Measurements from ENCODE around the gene IFT81. TPM values are rescaled to one million over a fixed set of nuclear protein-coding genes. Genes with fewer than 3 reads are reported as not detected.
"Not testable (repeated sequence)": the region's sequence is repeated elsewhere in the genome, so short reads cannot be mapped to it uniquely, and the experiment has no call there.

The IFT81 gene
- polyA plus RNA-seq, 1 donor: 12.6 TPM

- no peak overlapping the region for H3K27ac ChIP-seq (ENCODE audit: low read length)
- H3K9me3 ChIP-seq (ENCODE audit: control insufficient read depth, low read depth, low read length): no peaks in the 10 kb centered on the region
- DNase-seq: no peak
- H3K4me1 ChIP-seq (ENCODE audit: control insufficient read depth, insufficient read depth, low read length): no peaks in the 10 kb centered on the region
- no peaks in the 10 kb centered on the region for H3K27me3 ChIP-seq (ENCODE audit: control insufficient read depth, insufficient read depth, low read length)
- H3K36me3 ChIP-seq (ENCODE audit: control insufficient read depth, insufficient read depth, low read length): no peaks in the 10 kb centered on the region
- no CpG with 5 or more reads among the region's 3 CpGs for WGBS (ENCODE audit: insufficient coverage, low lambda C conversion rate)
- H3K4me3 ChIP-seq (ENCODE audit: low read length): no peak overlapping the region
Measured at GRCh38 chr12:110227138-110227537, 103.0 kb downstream of the IFT81 start.

- not testable (repeated sequence) for H3K36me3 ChIP-seq (ENCODE audit: control insufficient read depth, insufficient read depth, low read length); H3K4me3 ChIP-seq (ENCODE audit: low read length); H3K4me1 ChIP-seq (ENCODE audit: control insufficient read depth, insufficient read depth, low read length); H3K27ac ChIP-seq (ENCODE audit: low read length); H3K27me3 ChIP-seq (ENCODE audit: control insufficient read depth, insufficient read depth, low read length); H3K9me3 ChIP-seq (ENCODE audit: control insufficient read depth, low read depth, low read length); DNase-seq
- 100% methylated on average over 1 of the region's 4 CpGs for WGBS (ENCODE audit: insufficient coverage, low lambda C conversion rate)
Measured at GRCh38 chr12:110228348-110228747, 104.2 kb downstream of the IFT81 start.

GRCh38 chr12:110228756-110229155, 104.6 kb downstream of the IFT81 start:
- Histone ChIP-seq H3K9me3 (ENCODE audit: control insufficient read depth, low read depth, low read length) (no peaks in the 10 kb centered on the region), H3K4me3 (ENCODE audit: low read length) (no peak overlapping the region), H3K27me3 (ENCODE audit: control insufficient read depth, insufficient read depth, low read length) (no peaks in the 10 kb centered on the region), H3K4me1 (ENCODE audit: control insufficient read depth, insufficient read depth, low read length) (peaks cover 7% of the 10 kb centered on the region), H3K27ac (ENCODE audit: low read length) (no peak overlapping the region), H3K36me3 (ENCODE audit: control insufficient read depth, insufficient read depth, low read length) (no peaks in the 10 kb centered on the region)
- no peak for DNase-seq
- WGBS (ENCODE audit: insufficient coverage, low lambda C conversion rate): 83% methylated on average over 1 of the region's 1 CpG

GRCh38 chr12:110229409-110229808, 105.3 kb downstream of the IFT81 start:
- Histone ChIP-seq H3K4me1 (ENCODE audit: control insufficient read depth, insufficient read depth, low read length) (peaks cover 14% of the 10 kb centered on the region), H3K4me3 (ENCODE audit: low read length) (no peak overlapping the region), H3K27ac (ENCODE audit: low read length) (no peak overlapping the region), H3K9me3 (ENCODE audit: control insufficient read depth, low read depth, low read length) (no peaks in the 10 kb centered on the region), H3K36me3 (ENCODE audit: control insufficient read depth, insufficient read depth, low read length) (no peaks in the 10 kb centered on the region), H3K27me3 (ENCODE audit: control insufficient read depth, insufficient read depth, low read length) (no peaks in the 10 kb centered on the region)
- 100% methylated on average over 3 of the region's 4 CpGs for WGBS (ENCODE audit: insufficient coverage, low lambda C conversion rate)
- DNase-seq: no peak

- no peaks in the 10 kb centered on the region for H3K27me3 ChIP-seq (ENCODE audit: control insufficient read depth, insufficient read depth, low read length)
- no peaks in the 10 kb centered on the region for H3K9me3 ChIP-seq (ENCODE audit: control insufficient read depth, low read depth, low read length)
- no peak overlapping the region for H3K27ac ChIP-seq (ENCODE audit: low read length)
- peaks cover 17% of the 10 kb centered on the region for H3K4me1 ChIP-seq (ENCODE audit: control insufficient read depth, insufficient read depth, low read length)
- WGBS (ENCODE audit: insufficient coverage, low lambda C conversion rate): 78% methylated on average over 1 of the region's 1 CpG
- DNase-seq: no peak
- H3K36me3 ChIP-seq (ENCODE audit: control insufficient read depth, insufficient read depth, low read length): no peaks in the 10 kb centered on the region
- no peak overlapping the region for H3K4me3 ChIP-seq (ENCODE audit: low read length)
Measured at GRCh38 chr12:110230655-110231054, 106.5 kb downstream of the IFT81 start.

- no peak overlapping the region for H3K4me3 ChIP-seq (ENCODE audit: low read length)
- no CpG with 5 or more reads among the region's 6 CpGs for WGBS (ENCODE audit: insufficient coverage, low lambda C conversion rate)
- peaks cover 17% of the 10 kb centered on the region for H3K4me1 ChIP-seq (ENCODE audit: control insufficient read depth, insufficient read depth, low read length)
- no peaks in the 10 kb centered on the region for H3K27me3 ChIP-seq (ENCODE audit: control insufficient read depth, insufficient read depth, low read length)
- H3K36me3 ChIP-seq (ENCODE audit: control insufficient read depth, insufficient read depth, low read length): no peaks in the 10 kb centered on the region
- no peaks in the 10 kb centered on the region for H3K9me3 ChIP-seq (ENCODE audit: control insufficient read depth, low read depth, low read length)
- DNase-seq: peak; percentile 56 to 79
- peak overlapping the region; percentile 78 for H3K27ac ChIP-seq (ENCODE audit: low read length)
Measured at GRCh38 chr12:110233212-110233903, 109.2 kb downstream of the IFT81 start.

- peaks cover 17% of the 10 kb centered on the region for H3K4me1 ChIP-seq (ENCODE audit: control insufficient read depth, insufficient read depth, low read length)
- no peaks in the 10 kb centered on the region for H3K9me3 ChIP-seq (ENCODE audit: control insufficient read depth, low read depth, low read length)
- peak in 1 of 2 donors; percentile 62 for DNase-seq
- no peak overlapping the region for H3K4me3 ChIP-seq (ENCODE audit: low read length)
- no peaks in the 10 kb centered on the region for H3K27me3 ChIP-seq (ENCODE audit: control insufficient read depth, insufficient read depth, low read length)
- H3K27ac ChIP-seq (ENCODE audit: low read length): peak overlapping the region; percentile 78
- no peaks in the 10 kb centered on the region for H3K36me3 ChIP-seq (ENCODE audit: control insufficient read depth, insufficient read depth, low read length)
- WGBS (ENCODE audit: insufficient coverage, low lambda C conversion rate): no CpG with 5 or more reads among the region's 2 CpGs
Measured at GRCh38 chr12:110234331-110234751, 110.2 kb downstream of the IFT81 start.

- Histone ChIP-seq H3K4me3 (ENCODE audit: low read length) (no peak overlapping the region), H3K27me3 (ENCODE audit: control insufficient read depth, insufficient read depth, low read length) (no peaks in the 10 kb centered on the region), H3K27ac (ENCODE audit: low read length) (peak overlapping the region; percentile 78), H3K4me1 (ENCODE audit: control insufficient read depth, insufficient read depth, low read length) (peaks cover 17% of the 10 kb centered on the region), H3K36me3 (ENCODE audit: control insufficient read depth, insufficient read depth, low read length) (no peaks in the 10 kb centered on the region), H3K9me3 (ENCODE audit: control insufficient read depth, low read depth, low read length) (no peaks in the 10 kb centered on the region)
- peak in 1 of 2 donors; percentile 25 for DNase-seq
- WGBS (ENCODE audit: insufficient coverage, low lambda C conversion rate): 54% methylated on average over 3 of the region's 3 CpGs
Measured at GRCh38 chr12:110234755-110235154, 110.6 kb downstream of the IFT81 start.

GRCh38 chr12:110235383-110235782, 111.2 kb downstream of the IFT81 start:
- Histone ChIP-seq H3K27me3 (ENCODE audit: control insufficient read depth, insufficient read depth, low read length) (no peaks in the 10 kb centered on the region), H3K9me3 (ENCODE audit: control insufficient read depth, low read depth, low read length) (no peaks in the 10 kb centered on the region), H3K36me3 (ENCODE audit: control insufficient read depth, insufficient read depth, low read length) (no peaks in the 10 kb centered on the region), H3K4me1 (ENCODE audit: control insufficient read depth, insufficient read depth, low read length) (peaks cover 17% of the 10 kb centered on the region), H3K27ac (ENCODE audit: low read length) (peak overlapping the region; percentile 78), H3K4me3 (ENCODE audit: low read length) (no peak overlapping the region)
- no peak for DNase-seq
- WGBS (ENCODE audit: insufficient coverage, low lambda C conversion rate): 100% methylated on average over 1 of the region's 1 CpG

GRCh38 chr12:110243227-110243626, 119.1 kb downstream of the IFT81 start:
- Histone ChIP-seq H3K9me3 (ENCODE audit: control insufficient read depth, low read depth, low read length) (peaks cover 3% of the 10 kb centered on the region), H3K4me1 (ENCODE audit: control insufficient read depth, insufficient read depth, low read length) (peaks cover 31% of the 10 kb centered on the region), H3K27ac (ENCODE audit: low read length) (no peak overlapping the region), H3K4me3 (ENCODE audit: low read length) (no peak overlapping the region), H3K36me3 (ENCODE audit: control insufficient read depth, insufficient read depth, low read length) (no peaks in the 10 kb centered on the region), H3K27me3 (ENCODE audit: control insufficient read depth, insufficient read depth, low read length) (no peaks in the 10 kb centered on the region)
- WGBS (ENCODE audit: insufficient coverage, low lambda C conversion rate): no CpG with 5 or more reads among the region's 5 CpGs
- DNase-seq: no peak

- Histone ChIP-seq H3K27ac (ENCODE audit: low read length) (no peak overlapping the region), H3K4me3 (ENCODE audit: low read length) (no peak overlapping the region), H3K4me1 (ENCODE audit: control insufficient read depth, insufficient read depth, low read length) (peaks cover 42% of the 10 kb centered on the region), H3K9me3 (ENCODE audit: control insufficient read depth, low read depth, low read length) (peaks cover 3% of the 10 kb centered on the region), H3K27me3 (ENCODE audit: control insufficient read depth, insufficient read depth, low read length) (no peaks in the 10 kb centered on the region), H3K36me3 (ENCODE audit: control insufficient read depth, insufficient read depth, low read length) (no peaks in the 10 kb centered on the region)
- DNase-seq: no peak
- WGBS (ENCODE audit: insufficient coverage, low lambda C conversion rate): 91% methylated on average over 4 of the region's 12 CpGs
Measured at GRCh38 chr12:110244372-110244771, 120.2 kb downstream of the IFT81 start.
